ENCODE measurements around the gene OR2A2. TPM values are rescaled to one million over a fixed set of nuclear protein-coding genes. Genes with fewer than 3 reads are reported as not detected.

The OR2A2 gene, protein sequence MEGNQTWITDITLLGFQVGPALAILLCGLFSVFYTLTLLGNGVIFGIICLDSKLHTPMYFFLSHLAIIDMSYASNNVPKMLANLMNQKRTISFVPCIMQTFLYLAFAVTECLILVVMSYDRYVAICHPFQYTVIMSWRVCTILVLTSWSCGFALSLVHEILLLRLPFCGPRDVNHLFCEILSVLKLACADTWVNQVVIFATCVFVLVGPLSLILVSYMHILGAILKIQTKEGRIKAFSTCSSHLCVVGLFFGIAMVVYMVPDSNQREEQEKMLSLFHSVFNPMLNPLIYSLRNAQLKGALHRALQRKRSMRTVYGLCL
- total RNA-seq (2021; ENCODE audit: unreplicated experiment) (not detected), Bru-seq, nascent RNA (not detected), BruChase-seq, experiment 1, labeled RNA remaining after a 2-hour chase (not detected), BruChase-seq, experiment 2, labeled RNA remaining after a 6-hour chase (not detected)
- polyA plus RNA-seq (2012; ENCODE audit: insufficient read length) = not detected
- long read RNA-seq = 0 reads

- in situ Hi-C loops (cut with HindIII; ENCODE audit: low pct_unique_long_range_greater_than_20kb, low sequenced_read_pairs) = no loop called here
- POLR2A ChIA-PET = no interaction called here
These were observed at the start of gene OR2A2 for GRCh38 chr7:144109283-144109682. OR2A2 (plus strand) TSS chr7:144109583; CDS start chr7:144109583, 0 bp downstream.

DNA sequence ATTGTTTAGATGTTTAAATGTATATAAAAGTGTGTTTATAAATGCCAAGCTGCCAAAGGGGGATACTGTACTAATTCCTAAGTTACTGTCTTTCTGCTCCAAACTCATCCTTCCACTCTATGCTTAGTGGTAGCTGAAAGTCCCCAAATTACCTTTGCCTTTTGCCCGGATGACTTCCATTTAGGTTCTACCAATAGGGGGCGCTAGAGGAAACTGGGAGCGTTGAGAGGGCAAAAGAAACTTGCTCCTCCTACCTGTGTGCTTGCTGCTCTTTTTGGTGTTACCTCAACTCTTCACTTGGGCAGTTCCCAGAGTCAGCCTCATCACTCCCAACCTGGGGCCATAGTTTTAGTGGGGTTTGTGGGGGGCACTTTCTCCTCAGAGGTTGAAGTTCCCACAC lies 45.7 kb upstream of the OR2A2 start:
- no TSS peak for BruUV-seq (replicated peaks)
- Histone ChIP-seq H3K27ac (ENCODE audit: low read length) (no peak overlapping the region), H3K4me3 (ENCODE audit: low read depth in 2 of 2, low read length in 2 of 2) (no peak overlapping the region), H3K36me3 (ENCODE audit: control insufficient read depth, insufficient read depth, low read length) (no peaks in the 10 kb centered on the region), H3K4me1 (ENCODE audit: control insufficient read depth, insufficient read depth, low read length) (no peaks in the 10 kb centered on the region), H3K27me3 (ENCODE audit: control insufficient read depth, insufficient read depth, low read length) (no peaks in the 10 kb centered on the region), H3K9me3 (ENCODE audit: control insufficient read depth, insufficient read depth, low read depth, low read length) (no peaks in the 10 kb centered on the region)
- in situ Hi-C loops (cut with HindIII; ENCODE audit: low pct_unique_long_range_greater_than_20kb, low sequenced_read_pairs) = no loop called here
- DNase-seq (ENCODE audit: low read depth, low spot score) (no peak), ATAC-seq (no peak)
- ChIA-PET CTCF (no interaction called here), POLR2A (no interaction called here)
- TF ChIP-seq SIN3A (IDR thresholded peaks at IDR 0.05; ENCODE audit: borderline replicate concordance, insufficient read depth, low read depth, low read length) (no peak), CTCF (IDR thresholded peaks at IDR 0.05) (peak; percentile 41; the same call in 1 of the 2 replicates)
- intact Hi-C loops (cut with micrococcal nuclease; ENCODE audit: unreplicated experiment) = no loop called here

More at GRCh38 chr7:144109283-144109682, at the start of gene OR2A2:
- no peak within 1 kb of the TSS for H3K27ac ChIP-seq (ENCODE audit: low read length)
- intact Hi-C loops (cut with micrococcal nuclease; ENCODE audit: unreplicated experiment) = no loop called here
- H3K4me1 ChIP-seq (ENCODE audit: control insufficient read depth, insufficient read depth, low read length) = no peaks in the 10 kb centered on the region
- H3K36me3 ChIP-seq (ENCODE audit: control insufficient read depth, insufficient read depth, low read length) = no peaks in the 10 kb centered on the region
- ATAC-seq = no peak
- DNase-seq (ENCODE audit: low read depth, low spot score) = no peak
- CTCF ChIA-PET = no interaction called here
- no TSS peak for BruUV-seq (replicated peaks)
- TF ChIP-seq, protein P1, sequence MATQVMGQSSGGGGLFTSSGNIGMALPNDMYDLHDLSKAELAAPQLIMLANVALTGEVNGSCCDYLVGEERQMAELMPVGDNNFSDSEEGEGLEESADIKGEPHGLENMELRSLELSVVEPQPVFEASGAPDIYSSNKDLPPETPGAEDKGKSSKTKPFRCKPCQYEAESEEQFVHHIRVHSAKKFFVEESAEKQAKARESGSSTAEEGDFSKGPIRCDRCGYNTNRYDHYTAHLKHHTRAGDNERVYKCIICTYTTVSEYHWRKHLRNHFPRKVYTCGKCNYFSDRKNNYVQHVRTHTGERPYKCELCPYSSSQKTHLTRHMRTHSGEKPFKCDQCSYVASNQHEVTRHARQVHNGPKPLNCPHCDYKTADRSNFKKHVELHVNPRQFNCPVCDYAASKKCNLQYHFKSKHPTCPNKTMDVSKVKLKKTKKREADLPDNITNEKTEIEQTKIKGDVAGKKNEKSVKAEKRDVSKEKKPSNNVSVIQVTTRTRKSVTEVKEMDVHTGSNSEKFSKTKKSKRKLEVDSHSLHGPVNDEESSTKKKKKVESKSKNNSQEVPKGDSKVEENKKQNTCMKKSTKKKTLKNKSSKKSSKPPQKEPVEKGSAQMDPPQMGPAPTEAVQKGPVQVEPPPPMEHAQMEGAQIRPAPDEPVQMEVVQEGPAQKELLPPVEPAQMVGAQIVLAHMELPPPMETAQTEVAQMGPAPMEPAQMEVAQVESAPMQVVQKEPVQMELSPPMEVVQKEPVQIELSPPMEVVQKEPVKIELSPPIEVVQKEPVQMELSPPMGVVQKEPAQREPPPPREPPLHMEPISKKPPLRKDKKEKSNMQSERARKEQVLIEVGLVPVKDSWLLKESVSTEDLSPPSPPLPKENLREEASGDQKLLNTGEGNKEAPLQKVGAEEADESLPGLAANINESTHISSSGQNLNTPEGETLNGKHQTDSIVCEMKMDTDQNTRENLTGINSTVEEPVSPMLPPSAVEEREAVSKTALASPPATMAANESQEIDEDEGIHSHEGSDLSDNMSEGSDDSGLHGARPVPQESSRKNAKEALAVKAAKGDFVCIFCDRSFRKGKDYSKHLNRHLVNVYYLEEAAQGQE (IDR thresholded peaks at IDR 0.05; ENCODE audit: insufficient read depth in 1 of 2, low read depth in 2 of 2, low read length in 1 of 2) = no peak
- TF ChIP-seq POLR2AphosphoS5 (IDR thresholded peaks at IDR 0.05; ENCODE audit: low read depth, low read length) (no peak), TCF7L2 (IDR thresholded peaks at IDR 0.05; ENCODE audit: low read depth, low read length) (no peak), SIN3A (IDR thresholded peaks at IDR 0.05; ENCODE audit: borderline replicate concordance, insufficient read depth, low read depth, low read length) (no peak), CTCF (IDR thresholded peaks at IDR 0.05) (no peak)
- no peak within 1 kb of the TSS for H3K4me3 ChIP-seq (ENCODE audit: low read depth in 2 of 2, low read length in 2 of 2)
- no peaks in the 10 kb centered on the region for H3K9me3 ChIP-seq (ENCODE audit: control insufficient read depth, insufficient read depth, low read depth, low read length)
- H3K27me3 ChIP-seq (ENCODE audit: control insufficient read depth, insufficient read depth, low read length) = no peaks in the 10 kb centered on the region

Measured in Panc1 (cell line).